Liver (tissue), 3 donors: ENCODE results near the gene TNS4.

ENCODE experiments used
- ATF3 ChIP-seq: IDR thresholded peaks from 2 replicates; pipeline ENCODE4 v1.6.1; 2016; ENCODE audit warnings: antibody characterized with exemption
- CTCF ChIP-seq: fragments of 150-350 bp; IDR thresholded peaks from 2 replicates; pipeline ENCODE4 v1.5.1; 2017; ENCODE audit warnings: improper control_type of control experiment, low read depth, low read length; ENCODE audit not compliant: missing input control
- FOXA1 ChIP-seq: IDR thresholded peaks from 2 replicates; pipeline ENCODE4 v1.6.1; 2016; ENCODE audit warnings: antibody characterized with exemption
- GABPA ChIP-seq, 2 donors: IDR thresholded peaks in 1 of 2; conservative IDR thresholded peaks in 1 of 2; 2 replicates each; pipeline ENCODE4 v1.6.1; 2016; ENCODE audit warnings: antibody characterized with exemption in 2 of 2, mild to moderate bottlenecking in 1 of 2, moderate library complexity in 1 of 2
- MAX ChIP-seq: IDR thresholded peaks from 2 replicates; pipeline ENCODE4 v1.6.1; 2016; ENCODE audit warnings: antibody characterized with exemption
- RAD21 ChIP-seq, 2 donors: IDR thresholded peaks; 2 replicates each; pipeline ENCODE4 v1.6.1; 2016; ENCODE audit warnings: antibody characterized with exemption in 2 of 2, mild to moderate bottlenecking in 2 of 2
- REST ChIP-seq: IDR thresholded peaks from 2 replicates; pipeline ENCODE4 v1.6.1; 2016; ENCODE audit warnings: antibody characterized with exemption, mild to moderate bottlenecking
- RXRA ChIP-seq, 2 donors: IDR thresholded peaks; 2 replicates each; pipeline ENCODE4 v1.6.1; 2017 to 2018; ENCODE audit warnings: antibody characterized with exemption in 2 of 2, mild to moderate bottlenecking in 1 of 2
- SP1 ChIP-seq: IDR thresholded peaks from 2 replicates; pipeline ENCODE4 v1.6.1; 2018; ENCODE audit warnings: antibody characterized with exemption, mild to moderate bottlenecking
- TAF1 ChIP-seq: conservative IDR thresholded peaks from 2 replicates; pipeline ENCODE4 v1.6.1; 2016; ENCODE audit warnings: antibody characterized with exemption, mild to moderate bottlenecking
- YY1 ChIP-seq: IDR thresholded peaks from 2 replicates; pipeline ENCODE4 v1.6.1; 2016; ENCODE audit warnings: antibody characterized with exemption, mild to moderate bottlenecking
- donor health status: healthy.
- donor health status: healthy.

GRCh38 chr17:40460604-40460967, 40.8 kb downstream of the TNS4 start:
- no peak for TF ChIP-seq CTCF
- TF ChIP-seq MAX, result no peak
- no peak for TF ChIP-seq TAF1
- no peak for TF ChIP-seq YY1
- TF ChIP-seq SP1, result no peak
- TF ChIP-seq RAD21 (IDR thresholded peaks at IDR 0.05), result no peak
- no peak for TF ChIP-seq FOXA1
- no peak for TF ChIP-seq RXRA (IDR thresholded peaks at IDR 0.05)
- TF ChIP-seq ATF3, result no peak
- no peak for TF ChIP-seq REST
- no peak for TF ChIP-seq GABPA (IDR thresholded peaks at IDR 0.05 in 1 of 2, conservative IDR thresholded peaks at IDR 0.05 in 1 of 2)
